Effector CD4-positive, alpha-beta T cell (primary cell): ENCODE results near the gene PID1.
"Not testable (repeated sequence)": the region's sequence is repeated elsewhere in the genome, so short reads cannot be mapped to it uniquely, and the experiment has no call there.

Source experiments
- DNase-seq: peaks from one replicate; pipeline ENCODE4 v3.0.0-alpha.2; 2020

PID1 gene

GRCh38 chr2:229104025-229104424 is 167.1 kb downstream of the PID1 start:
- no peak for DNase-seq

- no peak for DNase-seq
These were observed 169.8 kb downstream of the PID1 start for GRCh38 chr2:229101314-229101713.

- DNase-seq, result no peak
These were observed 171.9 kb downstream of the PID1 start for GRCh38 chr2:229099231-229099630.

DNA sequence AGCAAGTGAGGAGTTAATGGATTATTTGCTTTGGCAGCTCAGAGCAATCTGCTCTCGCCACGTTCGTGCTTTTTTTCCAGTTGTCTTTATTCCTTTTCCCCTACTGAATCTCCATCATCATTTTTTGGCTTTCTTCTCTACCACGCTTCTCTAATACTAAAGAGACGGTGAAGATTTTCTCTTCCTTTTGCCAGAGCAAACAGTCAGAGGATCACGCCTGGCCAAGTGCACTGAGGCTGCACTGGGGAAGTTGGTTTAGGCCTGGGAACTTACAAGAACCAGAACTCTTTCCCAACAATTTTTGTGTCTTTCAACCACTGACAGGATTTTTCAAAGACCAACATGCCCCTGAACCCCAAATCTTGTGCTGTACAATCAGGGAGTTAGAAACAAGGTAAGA is 172.3 kb downstream of the PID1 start:
- no peak for DNase-seq

GRCh38 chr2:229096409-229097066 is 174.5 kb downstream of the PID1 start:
- no peak for DNase-seq

GRCh38 chr2:229095472-229095871 is 175.6 kb downstream of the PID1 start:
- no peak for DNase-seq

GRCh38 chr2:229090225-229090624 is 180.9 kb downstream of the PID1 start:
- DNase-seq, result no peak

- DNase-seq, result no peak
These were observed 181.3 kb downstream of the PID1 start for GRCh38 chr2:229089776-229090175.

DNA sequence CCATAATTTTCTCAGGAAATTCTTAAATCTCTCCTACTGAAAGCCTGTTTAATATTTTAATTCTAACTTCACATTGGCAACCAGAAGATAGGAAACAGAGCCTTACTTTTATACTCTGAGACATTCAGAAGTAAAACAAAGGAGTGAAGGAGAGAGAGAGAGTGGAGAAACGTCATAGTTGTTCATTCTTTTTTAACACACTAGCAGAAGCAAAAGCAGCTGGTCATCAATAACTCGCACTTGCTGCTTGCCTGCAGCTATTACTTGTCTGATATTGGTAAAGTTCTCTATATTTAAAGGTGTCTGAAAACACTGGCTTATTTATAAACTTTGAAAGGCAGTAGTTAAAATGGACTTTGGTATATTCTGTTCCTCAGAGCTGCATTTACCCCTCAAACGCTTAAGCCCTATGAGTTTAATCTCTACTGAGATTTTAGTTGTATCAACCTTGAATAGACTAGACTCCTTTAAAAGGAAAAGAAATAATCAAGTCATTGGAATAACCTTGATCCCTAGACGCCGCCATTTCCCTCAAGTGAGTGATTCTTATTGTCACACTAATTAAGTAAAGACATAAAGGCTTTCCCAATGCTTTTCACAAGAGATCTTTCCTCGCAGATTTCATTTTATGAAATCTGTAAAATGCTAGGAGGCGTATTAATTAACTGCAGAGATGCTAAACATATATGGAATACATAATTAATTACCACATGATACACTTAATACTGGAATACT is 182.0 kb downstream of the PID1 start:
- no peak for DNase-seq

GRCh38 chr2:229088517-229088913 is 182.6 kb downstream of the PID1 start:
- no peak for DNase-seq

- no peak for DNase-seq
These were observed 183.1 kb downstream of the PID1 start for GRCh38 chr2:229087843-229088516.

- DNase-seq, result no peak
These were observed 183.8 kb downstream of the PID1 start for GRCh38 chr2:229087267-229087666.

GRCh38 chr2:229085439-229085838 is 185.6 kb downstream of the PID1 start:
- DNase-seq, result no peak

- DNase-seq, result no peak
These were observed 186.6 kb downstream of the PID1 start for GRCh38 chr2:229084447-229084846.

DNA sequence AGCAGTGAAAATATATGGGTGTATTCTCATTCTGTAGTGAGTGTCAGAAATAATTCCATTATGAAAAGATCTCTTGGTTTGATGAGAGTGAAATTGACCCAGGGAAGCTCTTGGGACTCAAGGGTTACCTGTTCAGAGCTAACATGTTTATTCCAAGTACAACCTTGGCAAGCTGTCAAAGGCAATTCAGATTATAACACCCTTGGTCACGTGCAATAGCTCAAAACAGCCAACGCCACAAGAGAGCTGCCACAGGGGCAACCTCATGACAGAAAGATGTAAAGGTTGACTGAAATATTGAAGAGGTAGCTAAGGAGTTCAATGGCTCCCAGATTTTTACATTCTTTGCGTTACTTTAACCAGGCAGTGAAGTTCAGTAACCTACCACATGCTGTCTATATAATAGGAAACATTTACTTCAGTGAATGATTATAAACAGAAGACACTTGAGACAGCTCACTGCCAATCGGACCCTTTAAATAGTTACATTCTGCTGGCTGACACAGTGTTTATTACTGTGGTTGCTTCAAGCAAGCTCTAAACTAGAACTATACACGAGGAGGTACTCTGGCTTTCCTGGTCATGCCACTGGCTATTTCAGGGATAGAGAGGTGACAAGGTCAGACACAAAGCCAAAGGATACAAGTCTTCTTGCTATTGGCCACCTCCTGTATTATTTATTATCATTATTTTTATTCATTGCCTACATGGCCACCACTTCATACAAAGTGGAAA is 187.3 kb downstream of the PID1 start:
- no peak for DNase-seq

DNA sequence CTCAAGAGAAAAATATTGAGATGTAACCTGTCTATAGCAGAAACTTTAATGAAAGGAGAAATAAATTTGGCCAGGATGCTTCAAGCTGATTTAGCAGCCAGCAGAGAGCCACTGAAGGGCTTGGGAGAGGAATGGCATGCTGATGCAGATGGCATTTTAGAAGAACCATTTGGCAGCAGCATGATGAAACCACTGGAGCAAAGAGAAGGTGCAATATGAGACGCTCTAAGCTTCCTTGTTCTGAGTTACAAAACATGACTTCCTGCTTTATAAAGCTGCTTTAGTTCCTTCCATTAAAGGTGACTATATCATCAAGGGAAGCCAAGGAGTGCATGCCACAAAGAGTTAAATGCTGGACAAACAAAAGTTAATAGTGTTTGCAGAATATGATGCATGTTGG is 189.7 kb downstream of the PID1 start:
- no peak for DNase-seq

- DNase-seq, result no peak
These were observed 190.9 kb downstream of the PID1 start for GRCh38 chr2:229080172-229080571.

DNA sequence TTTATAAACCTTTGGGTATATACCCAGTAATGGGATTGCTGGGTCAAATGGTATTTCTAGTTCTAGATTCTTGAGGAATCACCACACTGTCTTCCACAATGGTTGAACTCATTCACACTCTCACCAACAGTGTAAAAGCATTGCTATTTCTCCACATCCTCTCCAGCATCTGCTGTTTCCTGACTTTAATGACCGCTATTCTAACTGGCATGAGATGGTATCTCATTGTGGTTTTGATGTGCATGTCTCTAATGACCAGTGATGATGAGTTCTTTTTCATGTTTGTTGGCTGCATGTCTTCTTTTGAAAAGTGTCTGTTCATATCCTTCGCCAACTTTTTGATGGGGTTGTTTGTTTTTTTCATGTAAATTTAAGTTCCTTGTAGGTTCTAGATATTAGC is 194.2 kb downstream of the PID1 start:
- DNase-seq, result not testable (repeated sequence)

GRCh38 chr2:229073935-229074334 is 197.2 kb downstream of the PID1 start:
- DNase-seq, result no peak

DNA sequence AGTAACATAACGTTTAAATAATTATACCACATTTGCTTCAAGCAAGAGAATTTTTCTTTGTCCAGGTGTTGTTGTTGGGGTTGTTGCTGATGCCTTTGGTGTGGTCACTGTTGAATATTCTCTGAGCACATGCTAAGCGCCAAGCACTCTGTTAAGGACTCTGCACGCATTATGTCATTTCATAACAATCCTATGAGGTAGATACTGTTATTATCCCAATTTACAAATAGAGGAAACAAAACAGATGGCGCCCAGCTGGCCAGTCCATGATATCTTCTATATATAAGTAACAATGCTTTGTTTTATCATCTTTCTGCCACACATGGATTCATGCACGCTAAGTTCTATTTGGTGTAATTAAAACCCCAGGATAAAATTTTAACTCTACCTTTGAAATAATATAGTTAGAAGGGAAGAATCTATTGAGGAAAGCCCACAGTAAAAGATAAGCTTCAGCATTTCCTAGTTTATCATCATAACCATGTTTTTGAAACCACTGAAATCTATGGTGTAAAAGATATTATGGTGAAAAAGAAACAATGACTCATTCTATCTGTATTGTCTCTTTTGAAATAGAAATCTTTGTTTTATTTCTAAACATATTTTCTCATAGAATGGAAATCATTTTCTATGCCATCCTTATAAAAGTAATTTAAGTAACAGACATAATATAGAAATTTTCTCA is 199.7 kb downstream of the PID1 start:
- no peak for DNase-seq

DNA sequence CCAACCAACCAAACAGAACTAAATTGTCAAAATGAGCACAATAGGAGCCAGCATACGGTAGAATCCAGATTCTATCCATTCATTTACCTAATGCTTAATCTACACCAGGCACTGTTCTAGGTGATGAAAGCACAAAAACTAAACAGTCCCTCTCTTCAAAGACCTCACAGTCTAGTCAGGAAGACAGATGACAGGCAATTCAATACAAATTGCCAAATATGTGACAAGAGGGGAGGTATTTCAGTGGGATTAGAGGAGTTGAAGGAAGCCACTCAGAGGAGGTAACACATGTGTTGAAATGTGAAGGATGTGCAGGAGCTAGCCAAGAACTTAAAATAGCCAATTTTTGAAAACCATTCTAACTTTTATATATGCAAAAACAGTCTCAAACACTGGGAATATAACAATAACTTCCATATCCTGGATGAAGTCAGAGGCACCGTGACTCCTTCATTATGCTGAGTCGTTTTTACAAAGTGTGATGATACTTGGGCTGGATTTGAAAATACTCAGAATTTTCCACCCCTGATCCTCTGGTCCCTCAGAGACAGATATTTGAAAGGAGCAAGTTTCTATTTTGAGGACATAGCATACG is 204.9 kb downstream of the PID1 start:
- no peak for DNase-seq

DNA sequence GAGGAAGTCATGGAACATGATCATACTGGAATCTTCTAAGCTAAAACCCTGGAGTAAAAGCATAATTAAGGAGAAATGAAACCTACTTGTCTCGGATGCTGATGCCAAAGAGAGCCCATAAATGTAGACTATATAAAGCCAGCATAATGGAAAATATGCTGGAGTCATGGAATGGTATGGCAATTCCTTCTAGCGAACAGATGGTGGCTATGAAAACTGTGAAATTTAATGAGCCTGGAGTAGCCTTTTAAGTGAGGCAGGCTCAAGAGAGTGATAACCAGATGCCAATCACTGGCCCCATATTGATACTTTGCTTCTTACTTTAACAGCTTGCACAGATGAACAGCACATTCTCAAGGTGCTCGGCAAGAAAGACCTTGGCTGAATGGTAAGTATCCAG is 206.3 kb downstream of the PID1 start:
- DNase-seq, result no peak
